Fibroblast of lung (primary cell): ENCODE results near the gene TCF12. TPM values are rescaled to one million over a fixed set of nuclear protein-coding genes. Genes with fewer than 3 reads are reported as not detected.

ENCODE experiments used
- DNase-seq, 2 donors: peaks; one replicate each; pipeline versions ENCODE4 v3.0.0 to v3.0.0-alpha.2; 2010; ENCODE audit warnings: low read depth in 2 of 2
- H2AFZ ChIP-seq: 2 replicates; pipeline ENCODE4 v1.5.1; 2012; ENCODE audit warnings: low read length, control low read depth, inconsistent platforms
- H3K27ac ChIP-seq: 2 replicates; pipeline ENCODE4 v1.5.1; 2011; ENCODE audit warnings: low read length, control low read depth; ENCODE audit not compliant: insufficient read depth
- H3K27me3 ChIP-seq: 2 replicates; pipeline ENCODE4 v1.5.1; 2011; ENCODE audit warnings: mild to moderate bottlenecking, low read length; ENCODE audit not compliant: control insufficient read depth, insufficient read depth
- H3K36me3 ChIP-seq: 2 replicates; pipeline ENCODE4 v1.5.1; 2011; ENCODE audit warnings: low read length; ENCODE audit not compliant: control insufficient read depth, insufficient read depth
- H3K4me1 ChIP-seq: 2 replicates; pipeline ENCODE4 v1.5.1; 2011; ENCODE audit warnings: low read length; ENCODE audit not compliant: control insufficient read depth, insufficient read depth; ENCODE audit errors: extremely low read depth
- H3K4me2 ChIP-seq: 2 replicates; pipeline ENCODE4 v1.5.1; 2011; ENCODE audit warnings: low read length, control low read depth; ENCODE audit not compliant: insufficient read depth; ENCODE audit errors: extremely low read depth
- H3K4me3 ChIP-seq, 4 experiments: fragments of 200-600 bp in 1 of 4; sonication (generic) in 1 of 4; replicated peaks in 1 of 4; 2 replicates each; pipeline ENCODE4 v1.5.1; 2011 to 2016; ENCODE audit warnings: low read length in 4 of 4, low read depth in 3 of 4, mild to moderate bottlenecking in 3 of 4, control low read depth in 2 of 4, inconsistent platforms in 1 of 4, mixed read lengths in 1 of 4; ENCODE audit not compliant: insufficient read depth in 1 of 4; ENCODE audit errors: control extremely low read depth in 1 of 4
- H3K79me2 ChIP-seq: 2 replicates; pipeline ENCODE4 v1.5.1; 2012; ENCODE audit warnings: mild to moderate bottlenecking, low read length, inconsistent platforms; ENCODE audit not compliant: control insufficient read depth, insufficient read depth
- H3K9ac ChIP-seq: 2 replicates; pipeline ENCODE4 v1.5.1; 2011; ENCODE audit warnings: mild to moderate bottlenecking, low read length, control low read depth; ENCODE audit not compliant: insufficient read depth
- H3K9me3 ChIP-seq: 2 replicates; pipeline ENCODE4 v1.5.1; 2012; ENCODE audit warnings: low read depth, low read length; ENCODE audit not compliant: control insufficient read depth, insufficient read depth
- H4K20me1 ChIP-seq: 2 replicates; pipeline ENCODE4 v1.5.1; 2011; ENCODE audit warnings: low read length; ENCODE audit not compliant: control insufficient read depth, insufficient read depth; ENCODE audit errors: extremely low read depth
- EZH2 ChIP-seq: IDR thresholded peaks from 2 replicates; pipeline ENCODE4 v1.5.1; 2012; ENCODE audit warnings: low read length, control low read depth, mild to moderate bottlenecking; ENCODE audit errors: missing control alignments
- polyA plus RNA-seq, 2 donors: library from polyadenylated mRNA; depleted of rRNA in 1 of 2; stranded (reverse) in 1 of 2; unstranded in 1 of 2; fragments of >200 nt; gene quantifications; 2 replicates each; pipeline ENCODE4 v1.2.1, GENCODE V29; 2011 to 2012; ENCODE audit warnings: missing spikeins in 1 of 2
- total RNA-seq: library from RNA; depleted of rRNA; stranded (reverse); fragments of >200 nt; gene quantifications from 2 replicates; pipeline ENCODE4 v1.2.1, GENCODE V29; 2014
- TF ChIP-seq, protein P1 (sequence below), 2 donors: IDR thresholded peaks in 1 of 2; conservative IDR thresholded peaks in 1 of 2; 1 replicate in 1 of 2; 2 replicates in 1 of 2; pipeline ENCODE4 v1.5.1; 2011 to 2012; ENCODE audit warnings: low read length in 2 of 2, control low read depth in 1 of 2, inconsistent platforms in 1 of 2, low read depth in 1 of 2, mild to moderate bottlenecking in 1 of 2

Gene TCF12
- total and polyA plus RNA-seq, 2 donors (not counting 1 experiment from before 2014, with no cell fraction given), result 105 to 232 TPM

GRCh38 chr15:57201578-57201977, 283.1 kb downstream of the TCF12 start:
- no peaks in the 10 kb centered on the region for H3K9me3 ChIP-seq
- H2AFZ ChIP-seq, result no peak overlapping the region
- TF ChIP-seq EZH2, result no peak
- TF ChIP-seq, protein P1, sequence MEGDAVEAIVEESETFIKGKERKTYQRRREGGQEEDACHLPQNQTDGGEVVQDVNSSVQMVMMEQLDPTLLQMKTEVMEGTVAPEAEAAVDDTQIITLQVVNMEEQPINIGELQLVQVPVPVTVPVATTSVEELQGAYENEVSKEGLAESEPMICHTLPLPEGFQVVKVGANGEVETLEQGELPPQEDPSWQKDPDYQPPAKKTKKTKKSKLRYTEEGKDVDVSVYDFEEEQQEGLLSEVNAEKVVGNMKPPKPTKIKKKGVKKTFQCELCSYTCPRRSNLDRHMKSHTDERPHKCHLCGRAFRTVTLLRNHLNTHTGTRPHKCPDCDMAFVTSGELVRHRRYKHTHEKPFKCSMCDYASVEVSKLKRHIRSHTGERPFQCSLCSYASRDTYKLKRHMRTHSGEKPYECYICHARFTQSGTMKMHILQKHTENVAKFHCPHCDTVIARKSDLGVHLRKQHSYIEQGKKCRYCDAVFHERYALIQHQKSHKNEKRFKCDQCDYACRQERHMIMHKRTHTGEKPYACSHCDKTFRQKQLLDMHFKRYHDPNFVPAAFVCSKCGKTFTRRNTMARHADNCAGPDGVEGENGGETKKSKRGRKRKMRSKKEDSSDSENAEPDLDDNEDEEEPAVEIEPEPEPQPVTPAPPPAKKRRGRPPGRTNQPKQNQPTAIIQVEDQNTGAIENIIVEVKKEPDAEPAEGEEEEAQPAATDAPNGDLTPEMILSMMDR (conservative IDR thresholded peaks at IDR 0.05 in 1 of 2, IDR thresholded peaks at IDR 0.05 in 1 of 2; ENCODE audit: low read depth in 1 of 2, low read length in 2 of 2), result no peak
- H3K27me3 ChIP-seq, result no peaks in the 10 kb centered on the region
- DNase-seq, result no peak
- no peak overlapping the region for H3K4me2 ChIP-seq
- H3K4me1 ChIP-seq, result no peaks in the 10 kb centered on the region
- H3K9ac ChIP-seq, result no peak overlapping the region
- no peaks in the 10 kb centered on the region for H3K36me3 ChIP-seq
- no peaks in the 10 kb centered on the region for H4K20me1 ChIP-seq
- H3K79me2 ChIP-seq, result no peaks in the 10 kb centered on the region
- H3K4me3 ChIP-seq, result no peak overlapping the region
- H3K27ac ChIP-seq, result no peak overlapping the region

GRCh38 chr15:57203906-57204305, 285.5 kb downstream of the TCF12 start:
- H3K4me3 ChIP-seq, result no peak overlapping the region
- DNase-seq, result no peak
- TF ChIP-seq, protein P1 (conservative IDR thresholded peaks at IDR 0.05 in 1 of 2, IDR thresholded peaks at IDR 0.05 in 1 of 2; ENCODE audit: low read depth in 1 of 2, low read length in 2 of 2), result no peak
- no peak for TF ChIP-seq EZH2
- H4K20me1 ChIP-seq, result no peaks in the 10 kb centered on the region
- no peaks in the 10 kb centered on the region for H3K36me3 ChIP-seq
- no peaks in the 10 kb centered on the region for H3K79me2 ChIP-seq
- no peaks in the 10 kb centered on the region for H3K9me3 ChIP-seq
- H3K4me2 ChIP-seq, result no peak overlapping the region
- no peak overlapping the region for H2AFZ ChIP-seq
- H3K9ac ChIP-seq, result no peak overlapping the region
- no peaks in the 10 kb centered on the region for H3K4me1 ChIP-seq
- H3K27ac ChIP-seq, result no peak overlapping the region
- no peaks in the 10 kb centered on the region for H3K27me3 ChIP-seq

DNA sequence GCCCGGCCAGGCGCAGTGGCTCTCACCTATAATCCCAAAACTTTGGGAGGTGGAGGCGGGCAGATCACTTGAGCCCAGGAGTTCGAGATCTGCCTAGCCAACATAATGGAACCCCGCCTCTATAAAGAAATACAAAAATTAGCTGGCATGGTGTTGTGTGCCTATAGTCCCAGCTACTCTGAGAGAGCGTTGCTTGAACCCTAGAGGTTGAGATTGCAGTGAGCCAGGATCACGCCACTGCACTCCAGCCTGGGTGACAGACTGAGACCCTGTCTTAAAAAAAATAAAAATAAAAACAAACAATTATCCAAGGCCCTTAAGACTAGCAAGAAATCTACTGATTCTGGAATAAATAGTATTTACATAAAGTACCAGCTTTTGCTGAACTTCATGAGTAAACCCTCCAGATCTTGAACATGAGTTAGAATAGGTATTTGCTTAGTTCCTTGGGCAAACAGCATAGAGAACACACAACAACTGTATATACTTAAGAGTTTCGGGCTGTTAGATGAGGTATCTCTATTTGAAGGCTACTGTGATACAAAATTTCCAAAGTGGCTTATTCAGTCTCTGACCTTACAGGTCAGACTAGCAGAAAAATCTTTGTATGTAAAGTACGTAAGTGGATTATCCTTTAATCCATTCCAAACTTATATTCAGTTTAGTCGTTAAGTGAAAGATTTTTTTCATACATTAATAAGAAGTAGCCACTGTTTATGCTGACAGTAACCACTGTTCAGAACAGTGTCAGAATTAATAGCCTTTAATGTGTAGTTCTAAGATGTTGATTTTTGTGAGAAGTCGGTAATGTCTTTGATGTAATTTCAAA, 286.8 kb downstream of the TCF12 start:
- Histone ChIP-seq H3K27ac (no peak overlapping the region), H3K27me3 (no peaks in the 10 kb centered on the region), H3K4me1 (no peaks in the 10 kb centered on the region), H4K20me1 (no peaks in the 10 kb centered on the region), H3K9ac (no peak overlapping the region), H3K4me2 (no peak overlapping the region), H3K4me3 (no peak overlapping the region), H3K36me3 (no peaks in the 10 kb centered on the region), H2AFZ (no peak overlapping the region), H3K9me3 (no peaks in the 10 kb centered on the region), H3K79me2 (no peaks in the 10 kb centered on the region)
- TF ChIP-seq EZH2, result no peak
- TF ChIP-seq, protein P1 (conservative IDR thresholded peaks at IDR 0.05 in 1 of 2, IDR thresholded peaks at IDR 0.05 in 1 of 2; ENCODE audit: low read depth in 1 of 2, low read length in 2 of 2), result no peak
- no peak for DNase-seq
